ENCODE data around the gene EPN3.

GRCh38 chr17:50549969-50550368 is 17.4 kb downstream of the EPN3 start:
- TF ChIP-seq POLR2AphosphoS5 (IDR thresholded peaks at IDR 0.05; ENCODE audit: low read depth, low read length) (no peak), TAF1 (IDR thresholded peaks at IDR 0.05; ENCODE audit: low read depth, low read length) (no peak), SPI1 (IDR thresholded peaks at IDR 0.05; ENCODE audit: low read depth, low read length) (no peak)
